ENCODE data around the gene SORCS3.

DNA sequence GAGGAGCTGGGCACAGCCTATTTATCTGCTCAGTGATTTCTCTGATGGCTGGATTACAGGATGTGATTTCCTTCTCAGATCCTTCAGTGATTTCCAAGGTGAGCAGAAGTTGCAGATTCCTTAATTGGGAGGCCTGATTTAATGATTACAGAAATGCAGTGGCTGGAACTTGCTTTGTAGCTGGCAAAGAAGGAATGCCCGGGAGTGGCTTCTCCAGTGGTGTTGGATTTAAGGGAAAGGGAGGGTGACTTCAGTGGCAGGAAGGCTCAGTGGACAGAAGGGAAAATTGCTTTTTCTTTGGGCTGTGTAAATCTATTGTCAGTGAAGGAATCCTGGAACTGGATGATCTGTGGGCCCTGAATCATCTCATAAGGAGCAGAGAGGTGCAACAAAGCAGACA lies 5.1 kb downstream of the SORCS3 start:
- TF ChIP-seq EZH2 (IDR thresholded peaks at IDR 0.05; ENCODE audit: insufficient read depth, poor library complexity, severe bottlenecking), result no peak
- no peak for TF ChIP-seq EZH2phosphoT487 (IDR thresholded peaks at IDR 0.05; ENCODE audit: insufficient read depth, low read depth)
